Glutamatergic neuron (in vitro differentiated cells): ENCODE measurements around the gene ACYP2. TPM values are rescaled to one million over a fixed set of nuclear protein-coding genes. Genes with fewer than 3 reads are reported as not detected.

Experiments
- DNase-seq: peaks from one replicate; pipeline ENCODE4 v3.0.0; 2022
- H3K27ac Mint-ChIP-seq: one replicate; pipeline ENCODE4 v1.8.0; 2020; ENCODE audit warnings: mild to moderate bottlenecking, mixed read lengths, inconsistent platforms; ENCODE audit not compliant: unreplicated experiment
- H3K27me3 Mint-ChIP-seq: one replicate; pipeline ENCODE4 v1.8.0; 2020; ENCODE audit warnings: mild to moderate bottlenecking, moderate library complexity, mixed read lengths, inconsistent platforms; ENCODE audit not compliant: unreplicated experiment
- H3K36me3 Mint-ChIP-seq: one replicate; pipeline ENCODE4 v1.8.0; 2020; ENCODE audit warnings: mild to moderate bottlenecking, mixed read lengths, inconsistent platforms; ENCODE audit not compliant: unreplicated experiment
- H3K4me1 Mint-ChIP-seq: one replicate; pipeline ENCODE4 v1.8.0; 2020; ENCODE audit warnings: mild to moderate bottlenecking, low read depth, mixed read lengths, inconsistent platforms; ENCODE audit not compliant: unreplicated experiment
- H3K4me3 Mint-ChIP-seq: one replicate; pipeline ENCODE4 v1.8.0; 2020; ENCODE audit warnings: mild to moderate bottlenecking, mixed read lengths, inconsistent platforms; ENCODE audit not compliant: unreplicated experiment
- H3K9me3 Mint-ChIP-seq: one replicate; pipeline ENCODE4 v1.8.0; 2020; ENCODE audit warnings: mild to moderate bottlenecking, moderate library complexity, mixed read lengths, inconsistent platforms; ENCODE audit not compliant: unreplicated experiment
- CTCF ChIP-seq: fragments of 200-600 bp; sonication (generic); IDR thresholded peaks from one replicate; pipeline ENCODE4 v1.5.0; 2021; ENCODE audit not compliant: partially characterized antibody, unreplicated experiment
- total RNA-seq: library from RNA; stranded (reverse); fragmentation: NEBNext Ultra II Directional; extraction: Animal tissue kit (Norgen Biotek cat#: 25700); gene quantifications from one replicate; pipeline ENCODE4 v1.2.1, GENCODE V29; 2021; ENCODE audit not compliant: unreplicated experiment

Gene ACYP2
- total RNA-seq, 1 donor from 2014 or later, result 8.4 TPM

- no peak for DNase-seq
- TF ChIP-seq CTCF, result no peak
- H3K4me3 Mint-ChIP-seq, result no peak overlapping the region
- H3K27ac Mint-ChIP-seq, result no peak overlapping the region
- H3K4me1 Mint-ChIP-seq, result no peaks in the 10 kb centered on the region
- H3K9me3 Mint-ChIP-seq, result no peaks in the 10 kb centered on the region
- peaks cover 2% of the 10 kb centered on the region for H3K27me3 Mint-ChIP-seq
- H3K36me3 Mint-ChIP-seq, result peaks cover 19% of the 10 kb centered on the region
Measured at GRCh38 chr2:54267577-54267976, 152.2 kb downstream of the ACYP2 start.

- DNase-seq, result no peak
- H3K4me3 Mint-ChIP-seq, result no peak overlapping the region
- no peaks in the 10 kb centered on the region for H3K9me3 Mint-ChIP-seq
- no peak for TF ChIP-seq CTCF
- H3K27me3 Mint-ChIP-seq, result no peaks in the 10 kb centered on the region
- H3K4me1 Mint-ChIP-seq, result no peaks in the 10 kb centered on the region
- no peak overlapping the region for H3K27ac Mint-ChIP-seq
- peaks cover 6% of the 10 kb centered on the region for H3K36me3 Mint-ChIP-seq
Measured at GRCh38 chr2:54271189-54271588, 155.8 kb downstream of the ACYP2 start.

- H3K9me3 Mint-ChIP-seq, result no peaks in the 10 kb centered on the region
- no peak for DNase-seq
- no peaks in the 10 kb centered on the region for H3K27me3 Mint-ChIP-seq
- no peak for TF ChIP-seq CTCF
- H3K36me3 Mint-ChIP-seq, result peaks cover 6% of the 10 kb centered on the region
- no peak overlapping the region for H3K4me3 Mint-ChIP-seq
- H3K27ac Mint-ChIP-seq, result no peak overlapping the region
- no peaks in the 10 kb centered on the region for H3K4me1 Mint-ChIP-seq
Measured at GRCh38 chr2:54271843-54272627, 156.6 kb downstream of the ACYP2 start.

- no peak overlapping the region for H3K4me3 Mint-ChIP-seq
- H3K27ac Mint-ChIP-seq, result no peak overlapping the region
- H3K9me3 Mint-ChIP-seq, result no peaks in the 10 kb centered on the region
- H3K4me1 Mint-ChIP-seq, result no peaks in the 10 kb centered on the region
- peaks cover 6% of the 10 kb centered on the region for H3K36me3 Mint-ChIP-seq
- no peaks in the 10 kb centered on the region for H3K27me3 Mint-ChIP-seq
- DNase-seq, result no peak
- no peak for TF ChIP-seq CTCF
Measured at GRCh38 chr2:54274781-54275242, 159.4 kb downstream of the ACYP2 start.

GRCh38 chr2:54275541-54275940 is 160.1 kb downstream of the ACYP2 start:
- no peak overlapping the region for H3K27ac Mint-ChIP-seq
- no peak overlapping the region for H3K4me3 Mint-ChIP-seq

More at GRCh38 chr2:54275541-54275940, 160.1 kb downstream of the ACYP2 start:
- Mint-ChIP-seq H3K9me3 (no peaks in the 10 kb centered on the region), H3K4me1 (no peaks in the 10 kb centered on the region), H3K36me3 (peaks cover 6% of the 10 kb centered on the region), H3K27me3 (no peaks in the 10 kb centered on the region)
- TF ChIP-seq CTCF, result no peak
- no peak for DNase-seq
